ENCODE measurements around the gene HS1BP3.

The HS1BP3 gene, protein sequence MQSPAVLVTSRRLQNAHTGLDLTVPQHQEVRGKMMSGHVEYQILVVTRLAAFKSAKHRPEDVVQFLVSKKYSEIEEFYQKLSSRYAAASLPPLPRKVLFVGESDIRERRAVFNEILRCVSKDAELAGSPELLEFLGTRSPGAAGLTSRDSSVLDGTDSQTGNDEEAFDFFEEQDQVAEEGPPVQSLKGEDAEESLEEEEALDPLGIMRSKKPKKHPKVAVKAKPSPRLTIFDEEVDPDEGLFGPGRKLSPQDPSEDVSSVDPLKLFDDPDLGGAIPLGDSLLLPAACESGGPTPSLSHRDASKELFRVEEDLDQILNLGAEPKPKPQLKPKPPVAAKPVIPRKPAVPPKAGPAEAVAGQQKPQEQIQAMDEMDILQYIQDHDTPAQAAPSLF

DNA sequence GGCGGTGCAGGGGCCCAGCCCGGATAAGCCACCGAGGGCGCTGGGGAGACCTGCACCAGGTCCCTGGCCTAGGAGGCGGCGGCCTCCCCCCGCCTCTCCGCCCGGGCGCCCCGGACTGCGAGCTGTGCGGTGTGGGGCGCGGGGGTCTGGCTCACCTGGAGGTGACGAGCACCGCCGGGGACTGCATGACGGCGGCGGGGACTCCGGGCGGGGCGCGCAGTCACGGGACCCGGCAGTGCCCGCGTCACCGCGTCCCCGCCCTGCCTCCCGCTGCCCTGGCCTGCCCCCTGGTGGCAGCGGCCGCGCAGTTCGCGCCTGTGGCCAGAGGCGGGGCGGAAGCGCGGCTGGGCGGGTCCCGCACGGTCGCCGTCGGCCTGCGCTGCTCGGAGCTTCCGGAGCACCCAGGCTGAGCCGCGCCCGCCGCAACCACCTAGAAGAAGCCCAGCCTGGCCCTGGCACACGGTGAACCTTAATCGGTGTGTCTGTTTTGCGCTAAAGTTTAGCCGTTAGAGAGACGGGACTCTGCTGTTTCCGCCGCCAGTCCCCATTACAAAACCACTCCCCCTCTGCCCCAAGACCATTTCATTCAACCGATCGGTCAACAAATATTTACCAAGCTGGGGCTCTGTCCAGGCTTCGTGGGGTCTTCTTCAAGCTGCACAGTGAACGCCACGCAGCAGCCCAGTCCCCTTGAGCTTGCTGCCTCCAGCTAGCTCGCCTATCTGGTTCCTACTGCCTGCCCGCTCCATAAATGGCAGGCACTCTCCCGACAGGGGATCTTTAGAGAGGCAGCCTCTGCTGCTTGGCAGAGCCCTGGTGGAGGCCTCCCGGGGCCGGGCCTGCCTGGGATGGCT, at the start of gene HS1BP3:
HS1BP3 (minus strand) TSS at position 222 of the 854 bp plus-strand sequence; CDS start at position 187, 35 bp downstream.
- DNase-seq: peak; percentile 88 to 94

DNA sequence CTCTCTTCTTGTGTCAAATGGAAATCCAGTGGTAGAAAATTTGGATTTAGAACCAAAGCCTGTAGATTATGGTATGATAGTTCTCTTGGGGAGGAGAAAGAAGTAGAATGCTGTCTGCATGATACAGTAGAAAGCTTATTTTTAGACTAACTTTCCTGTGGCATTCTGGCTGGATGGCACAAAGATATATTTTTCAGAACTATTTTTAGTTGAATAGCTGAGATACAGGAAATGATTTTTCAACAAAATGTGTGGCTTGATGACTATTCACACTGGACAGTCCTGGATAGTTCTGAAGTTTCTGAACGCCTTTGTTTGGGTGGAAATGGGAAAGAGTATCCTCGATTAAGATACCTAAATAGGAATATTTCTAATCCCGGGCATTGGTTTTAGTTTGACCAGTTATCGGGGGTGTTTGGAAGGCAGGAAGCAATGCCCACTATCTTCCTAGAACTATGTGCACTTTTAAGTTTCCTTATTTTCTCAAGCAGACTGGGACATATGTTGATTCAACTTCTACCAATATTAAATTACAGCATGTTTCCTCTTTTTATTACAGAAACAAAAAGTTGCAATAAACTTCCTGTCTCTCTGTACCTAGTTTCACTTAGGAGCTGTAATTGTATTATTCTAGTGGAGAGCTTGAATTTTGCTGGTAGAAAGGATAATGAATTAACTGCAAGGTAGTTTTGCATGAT, 48.2 kb upstream of the HS1BP3 start:
- no peak for DNase-seq

DNA sequence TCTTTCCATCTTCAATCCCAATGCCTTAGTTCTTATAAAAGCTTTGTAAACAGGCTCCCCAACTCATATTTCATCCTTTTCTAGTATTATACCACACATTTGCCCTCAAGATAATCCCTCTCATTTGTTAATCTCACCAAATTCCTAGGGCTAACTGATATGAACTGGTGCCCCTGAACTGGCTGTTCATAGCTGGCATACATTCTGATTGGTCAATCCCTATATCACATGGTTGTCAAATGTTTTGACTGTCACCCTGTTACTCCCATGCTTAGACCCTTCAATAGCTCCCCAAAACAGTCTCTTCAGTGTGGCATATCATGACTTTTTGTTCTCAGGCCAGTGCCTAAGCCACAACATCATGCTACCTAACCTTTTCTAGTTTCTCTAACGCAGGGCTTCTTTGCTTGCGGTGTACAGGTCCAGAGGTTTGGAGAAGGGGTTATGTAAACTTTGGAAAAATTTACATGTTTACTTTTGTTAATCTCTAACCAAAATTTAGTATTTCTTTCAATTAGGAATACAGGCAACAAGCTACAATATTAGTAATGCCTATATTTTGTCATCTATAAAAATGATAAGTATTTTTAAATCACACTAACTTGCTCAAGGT, 46.5 kb upstream of the HS1BP3 start:
- no peak for DNase-seq

DNA sequence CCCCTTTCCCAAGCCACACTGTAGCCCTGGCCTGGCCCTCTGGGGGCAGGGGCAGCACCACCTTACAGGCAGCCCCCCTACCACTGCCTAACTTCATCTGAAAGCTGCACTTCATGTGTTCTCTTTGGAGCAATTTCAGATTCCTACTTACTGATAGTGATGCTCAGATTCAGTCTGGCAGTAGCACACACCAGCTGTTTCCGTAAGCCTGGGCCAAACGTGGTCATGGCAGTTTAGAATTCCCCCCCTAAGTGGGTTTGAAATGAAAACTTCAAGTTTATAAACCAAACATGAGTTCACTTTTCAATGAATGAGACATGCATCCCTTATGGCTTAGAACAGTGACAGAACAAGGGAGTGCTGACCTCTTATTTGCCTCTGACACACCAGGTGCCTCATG, 45.5 kb upstream of the HS1BP3 start:
- DNase-seq: no peak

DNA sequence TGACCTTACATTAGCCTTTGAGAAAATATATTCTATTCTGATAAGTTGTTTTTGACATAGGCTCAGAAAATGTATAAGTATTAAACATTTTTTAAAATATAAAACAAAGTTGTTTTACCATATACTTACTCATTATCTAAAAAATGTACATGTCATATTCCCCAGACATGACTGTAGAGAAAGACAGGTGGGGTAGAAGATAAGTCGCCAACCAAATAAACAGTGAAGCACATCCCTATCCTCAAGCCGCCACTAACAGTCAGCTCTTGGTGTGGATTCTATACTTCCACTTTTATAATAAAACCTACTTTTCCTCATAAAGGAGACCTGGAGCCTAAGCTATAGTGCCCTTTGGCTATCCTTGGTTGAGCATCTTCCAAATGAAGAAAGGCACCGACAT, 42.4 kb upstream of the HS1BP3 start:
- DNase-seq: no peak

DNA sequence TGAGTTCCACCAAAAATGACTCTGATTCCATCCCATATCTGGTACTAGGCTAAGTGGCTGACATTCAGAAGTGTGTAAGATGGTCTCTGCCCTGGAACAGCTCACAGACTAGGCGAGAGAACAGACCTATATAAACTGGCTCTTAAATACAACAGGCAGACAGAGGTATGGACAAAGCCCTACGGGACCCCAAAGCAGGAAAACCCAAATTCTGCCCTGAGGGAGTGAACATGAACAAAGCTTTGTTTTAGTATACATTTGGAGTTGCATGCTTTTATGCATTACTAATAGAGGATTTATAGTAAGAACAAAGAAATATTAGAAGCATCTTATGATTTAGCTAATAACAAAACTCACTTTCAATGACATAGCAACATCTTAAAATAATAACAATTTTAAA, 41.2 kb upstream of the HS1BP3 start:
- no peak for DNase-seq

DNA sequence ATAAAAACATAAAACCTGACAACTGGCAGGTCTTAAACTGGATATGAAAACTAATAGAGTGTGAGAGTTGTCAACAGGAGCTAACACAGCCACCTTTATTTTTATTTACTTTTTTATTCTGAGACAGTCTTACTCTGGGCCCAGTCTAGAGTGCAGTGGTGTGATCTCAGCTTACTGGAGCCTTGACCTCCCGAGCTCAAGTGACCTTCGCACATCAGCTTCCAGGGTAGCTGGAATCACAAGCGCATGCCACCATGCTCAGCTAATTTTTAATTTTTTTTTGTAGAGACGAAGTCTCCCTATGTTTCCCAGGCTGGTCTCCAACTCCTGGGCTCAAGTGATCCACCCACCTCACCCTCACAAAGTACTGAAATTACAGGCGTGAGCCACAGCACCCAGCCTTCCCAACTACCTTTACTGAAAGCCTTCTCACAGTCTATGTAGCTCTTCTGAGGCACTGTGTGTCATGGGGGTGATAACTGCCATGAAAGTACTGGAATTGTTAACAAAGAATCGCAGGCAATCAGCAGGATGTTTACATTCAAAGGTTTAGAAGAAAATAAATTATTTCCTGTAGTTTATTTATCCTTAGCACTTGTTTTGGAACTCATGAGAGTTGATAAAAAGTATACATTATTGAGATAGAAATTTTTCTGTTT, 40.3 kb upstream of the HS1BP3 start:
- DNase-seq: no peak

DNA sequence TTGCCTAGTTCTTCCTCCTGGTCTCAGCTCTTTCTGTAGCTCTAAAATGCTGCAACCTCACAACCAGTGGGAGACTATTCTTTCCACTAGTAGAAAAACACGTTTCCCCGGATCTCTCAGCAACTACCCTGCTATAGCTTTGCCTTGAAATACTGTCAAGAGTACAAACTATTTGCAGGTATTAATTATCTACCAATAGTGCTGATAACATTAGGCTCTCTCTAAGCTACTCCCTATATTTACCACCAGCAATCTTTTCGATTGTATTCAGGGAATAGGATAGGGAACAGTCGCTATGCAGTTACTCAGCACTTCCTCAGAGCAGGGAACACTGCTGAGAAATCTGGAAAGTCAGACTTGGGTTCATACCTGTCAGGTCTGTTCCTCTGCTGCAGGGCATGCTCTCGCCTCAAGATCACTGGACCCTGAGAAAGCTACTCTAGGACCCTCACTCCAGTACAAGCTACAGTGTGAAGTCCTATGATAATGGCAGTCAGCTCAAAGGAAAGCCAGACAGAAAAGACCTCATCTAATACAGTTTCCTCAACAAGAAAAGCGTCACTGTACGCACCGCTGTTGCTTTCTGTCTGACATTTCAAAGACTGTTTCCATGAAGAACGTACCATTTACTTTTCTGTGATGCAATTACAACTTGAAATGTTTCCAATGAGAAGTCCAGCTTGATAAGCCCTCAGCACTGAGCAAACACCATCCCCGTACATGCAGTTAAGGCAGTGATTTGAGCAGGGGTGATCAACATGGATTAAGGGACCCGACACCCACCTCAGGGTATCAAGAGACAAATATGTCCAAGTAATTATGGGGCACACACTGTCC, 38.7 kb upstream of the HS1BP3 start:
- DNase-seq: no peak

DNA sequence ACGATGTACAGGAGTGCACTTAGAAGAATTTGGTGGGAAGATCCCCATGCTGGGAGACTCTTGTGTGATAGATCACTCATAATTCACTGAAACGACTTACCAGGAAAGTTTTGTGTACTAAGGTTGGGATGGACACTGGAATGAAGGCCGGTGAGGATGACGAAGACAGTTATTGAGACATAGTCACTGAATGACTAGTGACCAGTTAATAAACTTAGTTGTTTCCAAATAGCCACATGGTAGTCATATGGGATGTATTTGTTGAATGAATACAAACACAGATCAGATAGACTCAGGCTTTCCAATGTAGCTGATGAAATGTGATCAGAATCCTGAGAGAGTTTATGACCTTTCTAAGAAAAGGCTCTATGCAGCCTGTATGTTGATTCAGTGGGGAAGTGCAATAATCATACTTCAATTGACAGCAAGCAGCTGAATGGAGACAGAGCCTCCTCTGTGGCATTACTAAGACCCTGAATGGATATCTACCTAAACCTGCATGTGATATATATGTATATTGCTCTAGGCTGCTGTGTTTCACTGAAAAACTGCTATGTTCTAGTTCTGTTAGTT, 36.4 kb upstream of the HS1BP3 start:
- no peak for DNase-seq

DNA sequence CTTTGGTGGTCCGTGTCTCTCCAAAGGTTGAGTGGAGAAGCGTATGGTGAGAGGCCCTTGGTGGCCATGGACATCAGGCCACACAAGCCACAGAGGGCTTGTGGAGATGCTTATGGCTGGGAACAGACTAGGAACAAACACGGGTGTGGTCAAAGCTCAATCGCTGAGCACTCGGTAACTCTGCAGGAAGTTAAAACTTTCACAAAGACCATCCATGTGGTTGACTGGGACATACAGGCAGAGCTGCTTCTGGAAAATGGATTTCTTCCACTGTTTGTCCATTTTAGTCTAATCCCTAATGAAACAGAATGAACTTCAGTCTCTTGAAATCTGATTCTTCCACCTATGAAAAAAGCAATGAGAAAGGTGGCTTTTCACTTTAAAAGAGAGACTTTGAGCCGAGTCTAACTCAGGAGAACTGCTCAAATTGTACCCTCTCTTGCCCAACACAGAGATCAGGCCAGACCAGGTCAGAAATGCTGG, 33.7 kb upstream of the HS1BP3 start:
- DNase-seq: no peak

DNA sequence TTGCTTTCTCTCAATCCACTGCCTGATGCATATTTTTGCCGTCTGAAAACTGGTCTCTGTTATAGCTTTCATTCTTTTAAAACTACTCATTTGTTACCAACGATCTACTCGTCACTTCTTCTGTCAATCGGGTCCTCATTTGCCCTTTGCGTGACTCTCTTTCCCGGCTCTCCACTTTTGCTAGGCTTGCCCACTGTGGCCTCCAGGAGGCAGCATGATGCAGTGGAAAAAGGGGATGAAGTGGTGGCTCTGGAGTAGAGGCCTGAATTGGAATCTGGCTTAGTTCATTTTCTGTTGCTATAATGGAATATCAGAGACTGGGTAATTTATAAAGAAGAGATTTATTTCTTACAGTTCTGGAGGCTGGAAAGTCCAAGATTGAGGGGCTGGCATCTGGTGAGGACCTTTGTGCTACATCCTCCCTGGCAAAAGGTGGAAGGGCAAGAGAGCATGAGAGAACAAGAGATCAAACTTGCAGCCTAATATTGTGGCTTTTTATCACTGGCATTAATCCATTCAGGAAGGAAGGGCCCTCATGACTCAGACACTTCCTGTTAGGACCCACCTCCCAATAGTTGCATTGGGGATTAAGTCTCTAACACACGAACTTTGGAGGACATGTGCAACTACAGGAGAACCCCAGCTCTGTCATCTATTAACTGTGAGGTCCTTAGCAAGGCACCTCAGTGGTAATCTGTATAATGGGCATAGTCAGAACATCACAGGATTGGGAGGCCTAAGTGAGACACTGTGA, 31.4 kb upstream of the HS1BP3 start:
- no peak for DNase-seq

DNA sequence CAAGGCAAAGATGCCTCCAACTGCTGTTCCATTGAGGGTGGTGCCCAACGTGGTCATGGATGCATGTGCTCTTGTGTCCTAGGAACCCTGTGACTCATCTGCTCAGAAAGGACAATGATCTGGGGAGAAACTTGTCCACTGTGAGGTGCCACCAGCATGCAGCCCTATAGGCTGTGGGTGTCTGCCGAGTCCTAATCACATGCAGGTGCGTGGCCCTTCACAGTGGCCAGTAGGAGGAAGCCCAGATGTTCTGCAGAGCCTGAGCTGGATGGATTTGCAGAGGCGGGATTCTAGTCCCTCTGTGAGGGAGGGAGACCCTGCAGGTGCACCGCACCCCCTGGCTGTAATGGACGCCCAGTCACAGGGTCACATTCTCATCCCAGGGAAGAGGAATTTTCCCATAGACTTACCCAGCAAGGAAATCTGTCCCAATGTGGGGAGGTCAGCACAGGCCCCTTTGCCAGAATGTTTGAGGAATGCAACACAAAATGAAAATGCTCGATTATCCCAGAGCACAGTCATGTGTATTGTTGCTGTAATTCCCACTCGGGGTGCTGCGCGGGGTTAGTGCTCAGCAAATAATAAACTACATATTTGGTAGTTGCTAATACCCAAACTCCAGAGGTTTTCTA, 30.0 kb upstream of the HS1BP3 start:
- no peak for DNase-seq

DNA sequence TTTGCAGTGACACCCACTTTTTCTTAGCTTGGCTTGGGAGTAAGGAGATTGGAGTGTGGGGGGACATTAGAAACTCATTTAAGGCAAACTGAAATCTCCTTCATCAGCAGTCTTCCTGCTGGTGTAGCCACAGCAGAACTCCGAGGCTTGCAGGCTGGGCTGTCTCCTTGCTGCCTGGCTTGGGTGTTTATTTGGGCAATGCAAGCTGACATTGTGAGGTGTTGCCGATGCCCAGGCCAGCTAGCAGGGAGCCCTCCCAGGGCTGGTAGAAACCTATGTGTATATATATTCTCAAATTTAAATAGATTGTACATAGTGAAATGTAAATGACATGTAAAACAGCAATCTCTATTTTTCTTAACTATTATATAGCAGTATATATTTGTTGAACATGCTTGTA, 27.9 kb upstream of the HS1BP3 start:
- no peak for DNase-seq

DNA sequence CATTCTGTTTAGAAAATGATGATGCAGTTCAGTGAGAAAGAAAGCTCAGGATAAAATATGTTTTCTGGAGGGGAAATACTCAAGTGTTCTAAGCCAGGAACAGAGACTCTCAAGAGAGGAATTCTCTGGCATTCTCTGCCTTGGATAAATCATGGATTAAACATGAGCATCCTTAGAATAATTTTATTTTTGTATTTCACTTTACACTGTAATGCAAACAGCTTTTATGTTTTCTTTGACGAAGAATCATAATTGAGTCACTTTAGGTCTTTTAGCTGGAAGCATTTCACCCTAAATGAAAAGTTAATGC, 27.1 kb upstream of the HS1BP3 start:
- DNase-seq: no peak

DNA sequence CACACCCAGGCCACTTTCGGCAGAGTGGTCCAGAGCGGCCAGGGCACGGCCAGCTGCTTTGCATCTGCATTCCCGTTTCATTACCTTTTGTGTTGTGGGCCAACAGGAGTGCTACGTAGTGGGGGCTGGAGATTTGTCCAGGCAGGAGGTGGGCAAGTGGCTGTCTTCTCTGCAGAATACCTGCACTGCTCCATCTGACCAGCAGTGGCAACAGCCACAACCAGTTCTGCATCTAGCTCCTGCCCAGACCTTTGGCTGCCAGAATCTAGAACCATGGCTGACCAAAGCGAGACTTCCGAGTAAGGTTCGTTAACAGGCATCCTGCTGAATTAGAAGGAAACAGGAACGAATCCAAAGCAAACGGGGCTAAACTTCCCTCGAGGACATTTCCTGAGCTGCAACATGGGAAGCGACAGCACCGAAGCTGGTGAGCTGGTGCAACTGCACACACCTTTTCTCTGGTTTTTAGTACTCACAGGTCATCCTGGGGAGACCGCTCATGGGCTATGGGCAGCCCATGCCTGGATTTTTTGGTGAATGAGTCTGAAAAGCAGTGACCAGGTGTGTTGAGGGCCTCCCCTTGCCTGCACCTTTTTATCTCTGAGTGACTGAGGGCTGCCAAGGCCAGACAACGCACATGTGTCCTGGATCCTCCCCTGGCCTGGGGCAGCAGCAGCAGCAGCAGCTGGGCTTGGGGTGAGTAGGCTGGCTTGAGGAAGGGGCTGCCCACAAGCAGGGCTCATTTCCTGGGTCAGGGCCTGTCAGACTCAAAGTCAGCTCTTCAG, 26.6 kb upstream of the HS1BP3 start:
- no peak for DNase-seq

DNA sequence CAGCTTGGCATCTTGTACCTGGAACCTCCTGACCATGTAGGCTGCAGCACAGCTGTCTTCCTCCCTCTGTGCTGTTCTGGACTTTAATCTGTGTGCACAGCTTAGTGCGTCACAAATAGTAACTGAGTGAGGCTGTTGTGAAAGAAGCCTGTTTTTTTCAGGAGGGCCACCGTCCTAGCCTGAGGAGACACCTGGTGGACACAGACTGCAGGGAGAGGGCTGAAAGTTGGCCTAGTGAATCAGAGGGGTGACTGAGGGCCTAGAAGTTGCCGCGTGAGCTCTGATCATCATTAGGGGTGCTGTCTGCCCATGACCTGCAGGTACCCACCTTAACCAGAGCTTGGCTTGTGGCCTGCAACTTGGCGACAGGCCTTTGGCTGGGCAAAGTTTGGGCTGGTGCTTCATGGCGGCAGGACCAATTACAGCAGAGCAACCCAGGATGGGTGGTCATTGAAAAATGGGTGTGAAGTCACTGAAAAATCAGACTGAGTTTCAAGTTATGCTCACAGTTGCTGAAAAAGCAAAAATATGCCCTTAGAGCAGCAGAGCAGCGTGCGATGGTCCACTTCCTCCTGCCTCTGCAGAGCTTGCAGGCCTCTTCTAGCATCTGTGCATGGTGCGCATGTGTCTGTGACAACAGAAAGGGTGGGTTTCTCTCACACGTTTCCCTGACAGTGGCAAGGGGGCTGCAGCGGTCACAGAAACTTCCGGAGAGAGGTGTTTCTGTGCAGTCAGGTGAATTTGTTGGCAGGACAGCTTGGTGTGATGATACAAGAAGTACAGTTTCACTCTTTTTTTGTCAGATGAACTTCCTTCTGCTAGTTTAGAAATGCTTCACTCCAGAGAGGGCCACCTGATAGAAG, 25.7 kb upstream of the HS1BP3 start:
- no peak for DNase-seq

DNA sequence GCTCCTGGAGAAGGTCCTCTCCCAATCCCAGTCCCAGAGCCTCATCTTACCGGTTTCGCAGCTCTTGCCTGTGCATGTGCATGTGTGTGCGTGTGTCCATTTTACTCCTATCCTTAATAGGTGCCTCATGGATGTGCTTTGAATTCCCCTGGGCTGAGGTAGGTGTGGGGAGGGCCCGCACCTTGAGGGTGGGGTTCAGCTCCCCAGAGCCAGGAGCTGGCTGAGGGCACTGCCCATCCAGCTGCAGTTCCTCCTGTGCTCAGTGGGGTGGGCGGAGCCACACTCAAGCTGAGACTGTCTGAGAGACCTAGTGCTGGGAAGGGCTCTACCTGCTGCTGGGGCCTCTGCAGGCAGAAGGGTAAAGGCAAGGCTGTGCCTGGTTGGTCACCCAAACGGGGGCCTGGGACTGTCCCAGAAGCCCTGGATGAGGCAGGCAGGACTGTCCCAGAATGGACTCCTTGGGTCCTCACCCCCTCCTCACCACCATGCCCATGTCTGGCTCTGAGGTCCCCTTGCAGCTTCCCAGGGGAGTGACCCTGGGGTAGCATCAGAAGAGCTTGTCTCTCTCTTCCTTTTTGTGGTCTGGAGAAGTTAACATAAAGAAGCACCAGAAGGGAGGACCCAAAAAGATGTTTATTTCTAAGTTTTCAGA, 24.9 kb upstream of the HS1BP3 start:
- peak in 1 of 2 experiments; percentile 30 for DNase-seq

Data from activated T-cell treated with anti-CD3 and anti-CD28 coated beads, Interleukin-2, amount 50 U/mL, for 48 hours (primary cell).